Upper lobe of left lung (tissue), 4 donors: ENCODE results near the gene PTPRN2.

Source experiments
- EP300 ChIP-seq, 4 donors: sonication (generic); formaldehyde crosslinking; IDR thresholded peaks; one replicate each; pipeline ENCODE4 v1.5.1; 2017; ENCODE audit warnings: antibody characterized with exemption in 4 of 4, control low read depth in 2 of 4
- POLR2A ChIP-seq, 4 donors: fragments of 450-650 bp; IDR thresholded peaks; one replicate each; pipeline ENCODE4 v1.5.1; 2016 to 2017; ENCODE audit warnings: antibody characterized with exemption in 4 of 4, mild to moderate bottlenecking in 2 of 4
- TF ChIP-seq, protein P1 (sequence below), 6 experiments: fragments of 450-650 bp in 4 of 6; fragments of 200-600 bp in 2 of 6; sonication (generic) in 2 of 6; IDR thresholded peaks; one replicate each; pipeline ENCODE4 v1.5.1; 2016 to 2019; ENCODE audit warnings: antibody characterized with exemption in 6 of 6

GRCh38 chr7:158143196-158144120 lies 444.2 kb downstream of the PTPRN2 start:
- TF ChIP-seq, protein P1, sequence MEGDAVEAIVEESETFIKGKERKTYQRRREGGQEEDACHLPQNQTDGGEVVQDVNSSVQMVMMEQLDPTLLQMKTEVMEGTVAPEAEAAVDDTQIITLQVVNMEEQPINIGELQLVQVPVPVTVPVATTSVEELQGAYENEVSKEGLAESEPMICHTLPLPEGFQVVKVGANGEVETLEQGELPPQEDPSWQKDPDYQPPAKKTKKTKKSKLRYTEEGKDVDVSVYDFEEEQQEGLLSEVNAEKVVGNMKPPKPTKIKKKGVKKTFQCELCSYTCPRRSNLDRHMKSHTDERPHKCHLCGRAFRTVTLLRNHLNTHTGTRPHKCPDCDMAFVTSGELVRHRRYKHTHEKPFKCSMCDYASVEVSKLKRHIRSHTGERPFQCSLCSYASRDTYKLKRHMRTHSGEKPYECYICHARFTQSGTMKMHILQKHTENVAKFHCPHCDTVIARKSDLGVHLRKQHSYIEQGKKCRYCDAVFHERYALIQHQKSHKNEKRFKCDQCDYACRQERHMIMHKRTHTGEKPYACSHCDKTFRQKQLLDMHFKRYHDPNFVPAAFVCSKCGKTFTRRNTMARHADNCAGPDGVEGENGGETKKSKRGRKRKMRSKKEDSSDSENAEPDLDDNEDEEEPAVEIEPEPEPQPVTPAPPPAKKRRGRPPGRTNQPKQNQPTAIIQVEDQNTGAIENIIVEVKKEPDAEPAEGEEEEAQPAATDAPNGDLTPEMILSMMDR (IDR thresholded peaks at IDR 0.05): no peak
- no peak for TF ChIP-seq EP300 (IDR thresholded peaks at IDR 0.05)
- TF ChIP-seq POLR2A (IDR thresholded peaks at IDR 0.05): no peak
